Breast epithelium (tissue), 3 donors: ENCODE measurements around the gene SEPTIN1.

ENCODE experiments used
- CTCF ChIP-seq, 3 donors: fragments of 450-650 bp; IDR thresholded peaks; one replicate each; pipeline ENCODE4 v1.5.1; 2016 to 2017; ENCODE audit warnings: antibody characterized with exemption in 3 of 3, mild to moderate bottlenecking in 3 of 3, moderate library complexity in 3 of 3
- POLR2A ChIP-seq: fragments of 450-650 bp; IDR thresholded peaks from one replicate; pipeline ENCODE4 v1.6.1; 2016; ENCODE audit warnings: antibody characterized with exemption, mild to moderate bottlenecking, moderate library complexity

- TF ChIP-seq POLR2A, result no peak
- no peak for TF ChIP-seq CTCF (IDR thresholded peaks at IDR 0.05)
Observed at GRCh38 chr16:30394592-30395154, 12.3 kb upstream of the SEPTIN1 start.
